Caki2 (cell line): Measurements from ENCODE around the gene UBE2E2. TPM values are rescaled to one million over a fixed set of nuclear protein-coding genes. Genes with fewer than 3 reads are reported as not detected.

Experiments
- DNase-seq: peaks from one replicate; pipeline ENCODE4 v3.0.0-alpha.2; 2015; ENCODE audit warnings: low read depth
- in situ Hi-C: cut with HindIII; loops from 2 replicates; pipeline ENCODE4 v1.10.0; 2016; ENCODE audit warnings: low sequenced_read_pairs, low pct_unique_long_range_greater_than_20kb, mixed read lengths
- total RNA-seq: library from RNA; depleted of rRNA; stranded (reverse); fragments of >200 nt; shearing (Covaris generic); gene quantifications from 2 replicates; pipeline ENCODE4 v1.2.3, GENCODE V29; 2014; ENCODE audit warnings: low replicate concordance

UBE2E2 gene
- total RNA-seq, 1 experiment from 2014 or later, result 37.9 TPM

DNA sequence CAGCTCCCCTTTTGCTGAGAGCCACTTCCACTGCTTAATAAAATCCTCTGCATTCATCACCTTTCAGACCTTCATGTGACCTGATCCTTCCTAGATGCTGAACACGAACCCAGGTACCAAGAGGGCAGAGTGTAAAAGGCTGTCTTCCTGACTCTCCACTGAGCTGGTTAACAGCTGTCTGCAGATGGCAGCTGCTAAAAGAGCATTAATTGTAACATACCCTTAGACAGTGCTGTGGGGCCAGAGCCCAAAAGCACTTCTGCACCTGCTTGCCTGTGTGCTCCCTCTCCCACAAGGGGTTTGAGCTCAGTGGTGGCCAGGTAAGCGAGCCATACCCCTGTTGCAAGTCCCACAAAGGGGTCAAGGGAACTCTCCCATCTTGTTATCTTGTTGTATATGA lies 187.3 kb downstream of the UBE2E2 start:
- in situ Hi-C loops, result no loop called here
- DNase-seq, result no peak

- no peak for DNase-seq
- in situ Hi-C loops, result no loop called here
Observed at GRCh38 chr3:23390989-23391553, 187.9 kb downstream of the UBE2E2 start.

GRCh38 chr3:23395115-23395514 lies 192.0 kb downstream of the UBE2E2 start:
- no peak for DNase-seq
- in situ Hi-C loops, result no loop called here

GRCh38 chr3:23396746-23397145 lies 193.6 kb downstream of the UBE2E2 start:
- DNase-seq, result no peak
- in situ Hi-C loops, result no loop called here

GRCh38 chr3:23399221-23399620 lies 196.1 kb downstream of the UBE2E2 start:
- DNase-seq, result no peak
- in situ Hi-C loops, result no loop called here

DNA sequence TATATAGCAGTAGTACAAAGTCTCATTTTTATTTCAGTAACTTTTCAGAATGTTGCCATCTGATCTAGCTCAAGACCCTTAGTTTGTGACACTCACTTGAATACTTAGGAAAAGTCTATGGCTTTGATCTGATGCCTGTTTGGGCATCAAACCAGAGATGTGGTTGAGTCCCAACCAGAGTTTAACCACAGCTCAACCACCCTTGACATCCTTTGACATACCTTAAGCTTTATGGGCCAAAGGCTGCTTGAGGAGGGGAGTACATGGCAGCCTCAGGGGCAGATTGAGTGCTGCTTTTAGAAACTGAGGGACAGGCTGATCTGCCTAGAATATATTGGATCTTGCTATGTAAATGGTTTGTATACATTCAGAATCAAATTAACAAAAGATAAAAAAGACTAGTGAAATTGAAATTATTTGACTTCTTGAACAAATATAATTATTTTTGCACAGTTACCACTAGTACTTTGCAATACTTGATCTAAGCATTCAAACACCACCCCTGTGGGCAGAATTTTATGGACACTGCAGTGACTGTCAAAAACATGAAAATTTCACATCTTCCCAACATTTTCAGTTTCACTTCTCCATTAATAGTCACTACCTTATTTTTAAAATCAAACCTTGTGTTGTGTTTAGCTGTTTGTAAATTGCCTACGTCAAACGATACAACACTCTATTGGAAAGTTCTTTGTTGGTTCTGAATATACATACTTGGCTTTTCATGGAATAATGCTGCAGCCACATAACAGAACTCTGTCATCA lies 199.8 kb downstream of the UBE2E2 start:
- in situ Hi-C loops, result no loop called here
- no peak for DNase-seq

DNA sequence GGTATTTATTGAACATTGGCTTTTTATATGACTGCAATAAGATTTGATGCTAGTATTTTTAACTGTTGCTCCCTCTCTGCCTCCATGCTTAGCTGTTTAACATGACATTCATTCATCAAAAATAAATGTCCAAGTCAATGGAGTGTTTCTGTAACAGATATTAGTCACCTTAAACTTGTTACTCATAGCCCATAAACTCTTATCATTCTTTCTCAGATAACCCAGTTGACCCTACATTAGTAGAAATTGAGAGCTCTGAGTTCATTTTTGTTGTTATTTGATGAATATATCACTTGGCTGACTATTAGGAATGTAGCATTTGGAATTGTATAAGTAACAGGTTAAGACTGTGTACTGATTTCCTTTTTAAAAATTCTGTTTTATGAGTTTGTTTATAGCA lies 201.1 kb downstream of the UBE2E2 start:
- DNase-seq, result peak; percentile 42
- in situ Hi-C loops, result no loop called here

DNA sequence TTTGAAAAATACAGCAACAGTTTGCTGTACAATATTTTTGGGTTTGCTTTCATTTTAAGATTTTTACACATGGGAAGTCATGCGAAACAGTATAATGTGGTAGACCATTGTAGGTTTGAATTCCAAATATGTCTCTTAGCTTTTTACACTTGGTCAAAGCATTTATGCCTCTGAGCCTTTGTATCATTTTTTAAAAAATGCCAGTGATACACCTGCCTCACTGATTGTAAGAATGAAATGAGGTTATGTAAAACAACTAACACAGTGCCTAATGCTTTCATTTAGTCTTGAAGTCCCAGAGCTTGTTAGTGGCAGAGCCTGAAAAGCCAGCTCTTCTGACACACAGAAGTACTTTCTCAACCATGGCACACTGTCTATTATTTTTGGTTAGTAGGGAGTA lies 202.0 kb downstream of the UBE2E2 start:
- peak; percentile 30 for DNase-seq
- in situ Hi-C loops, result no loop called here

DNA sequence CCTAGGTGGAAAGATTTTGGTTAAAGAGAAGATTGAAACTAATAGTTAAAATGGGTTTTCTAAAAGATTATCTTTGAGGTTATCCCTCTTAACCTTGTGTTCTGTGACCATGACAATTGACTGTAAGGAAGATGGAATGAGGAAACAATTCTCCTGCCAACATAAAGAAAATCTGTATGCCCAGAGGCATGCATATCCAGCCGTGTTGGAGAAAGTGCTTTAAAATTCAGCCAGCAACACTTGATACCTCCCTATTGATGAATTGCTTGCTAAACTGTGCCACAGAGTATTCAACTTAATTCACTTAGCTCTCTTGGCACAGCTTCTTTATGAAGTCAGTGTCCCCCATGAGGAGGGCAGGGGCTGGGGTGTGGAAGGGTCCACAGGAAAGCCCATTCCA lies 203.5 kb downstream of the UBE2E2 start:
- peak; percentile 33 for DNase-seq
- in situ Hi-C loops, result no loop called here

DNA sequence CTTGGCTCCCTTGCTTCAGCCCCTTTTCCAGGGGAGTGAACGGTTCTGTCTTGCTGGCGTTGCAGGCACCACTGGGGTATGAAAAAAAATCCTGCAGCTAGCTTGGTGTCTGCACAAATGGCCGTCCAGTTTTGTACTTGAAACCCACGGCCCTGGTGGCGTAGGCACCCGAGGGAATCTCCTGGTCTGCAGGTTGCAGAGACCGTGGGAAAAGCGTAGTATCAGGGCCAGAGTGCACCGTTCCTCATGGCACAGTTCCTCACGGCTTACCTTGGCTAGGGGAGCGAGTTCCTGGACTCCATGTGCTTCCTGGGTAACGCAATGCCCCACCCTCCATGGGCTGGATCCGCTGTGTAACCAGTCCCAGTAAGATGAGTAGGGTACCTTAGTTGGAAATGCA lies 214.9 kb downstream of the UBE2E2 start:
- DNase-seq, result no peak
- in situ Hi-C loops, result no loop called here

- in situ Hi-C loops, result no loop called here
- no peak for DNase-seq
Observed at GRCh38 chr3:23421811-23422516, 218.8 kb downstream of the UBE2E2 start.

- in situ Hi-C loops, result no loop called here
Observed at GRCh38 chr3:23422517-23422851, 219.4 kb downstream of the UBE2E2 start.

GRCh38 chr3:23425410-23425809 lies 222.3 kb downstream of the UBE2E2 start:
- no peak for DNase-seq
- in situ Hi-C loops, result no loop called here

More at GRCh38 chr3:23422517-23422851, 219.4 kb downstream of the UBE2E2 start:
- no peak for DNase-seq

- no peak for DNase-seq
- in situ Hi-C loops, result no loop called here
Observed at GRCh38 chr3:23430781-23431398, 227.8 kb downstream of the UBE2E2 start.

- in situ Hi-C loops, result no loop called here
- no peak for DNase-seq
Observed at GRCh38 chr3:23431764-23432163, 228.6 kb downstream of the UBE2E2 start.

- no peak for DNase-seq
- in situ Hi-C loops, result no loop called here
Observed at GRCh38 chr3:23435318-23435717, 232.2 kb downstream of the UBE2E2 start.

DNA sequence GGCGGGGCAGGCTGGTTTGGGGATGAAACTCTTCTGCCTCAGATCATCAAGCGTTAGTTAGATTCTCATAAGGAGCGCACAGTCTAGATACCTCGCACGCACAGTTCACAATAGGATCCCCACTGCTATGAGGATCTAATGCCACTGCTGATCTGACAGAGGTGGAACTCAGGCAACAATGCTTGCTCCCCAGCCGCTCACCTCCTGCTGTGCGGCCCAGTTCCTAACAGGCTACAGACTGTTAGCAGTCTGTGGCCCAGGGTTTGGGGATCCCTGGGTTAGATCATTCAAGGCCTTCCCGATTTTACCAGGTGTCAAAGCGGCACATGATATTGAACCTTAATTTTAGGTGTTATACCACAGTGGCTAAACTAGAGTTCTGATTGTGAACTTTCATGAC lies 232.8 kb downstream of the UBE2E2 start:
- in situ Hi-C loops, result no loop called here

DNA sequence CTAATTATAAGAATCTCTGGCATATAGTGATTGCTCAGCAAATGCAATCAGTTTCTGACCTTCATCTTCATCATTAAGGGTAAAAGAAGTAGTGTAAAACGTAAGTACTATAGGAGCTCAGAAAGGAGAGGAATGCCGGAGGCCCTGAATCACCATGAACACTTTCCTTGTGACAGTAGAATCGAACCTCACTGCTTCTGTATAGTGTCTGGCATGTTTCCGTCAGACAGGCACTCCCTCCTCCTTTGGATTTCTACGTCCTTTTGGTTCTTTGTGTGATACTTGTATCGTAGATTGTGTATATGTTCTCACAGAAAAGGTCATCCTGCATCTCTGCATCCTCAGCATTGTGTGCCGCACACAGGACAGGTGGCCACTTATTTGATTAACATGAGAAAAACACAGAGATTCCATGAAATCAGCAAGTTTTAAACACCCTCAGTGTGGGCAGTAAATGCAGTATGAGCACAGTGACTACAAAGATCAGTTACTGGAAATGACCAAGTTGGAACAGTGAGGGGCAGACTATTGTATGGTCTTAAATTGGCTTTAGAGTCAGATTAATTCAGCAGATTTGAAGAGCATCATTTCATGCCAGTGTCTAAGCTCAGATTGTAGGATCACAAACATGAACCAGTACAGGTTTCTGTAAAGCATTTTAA lies 234.5 kb downstream of the UBE2E2 start:
- in situ Hi-C loops, result no loop called here
- DNase-seq, result no peak

More for the DNA sequence above, 232.8 kb downstream of the UBE2E2 start:
- DNase-seq, result no peak

DNA sequence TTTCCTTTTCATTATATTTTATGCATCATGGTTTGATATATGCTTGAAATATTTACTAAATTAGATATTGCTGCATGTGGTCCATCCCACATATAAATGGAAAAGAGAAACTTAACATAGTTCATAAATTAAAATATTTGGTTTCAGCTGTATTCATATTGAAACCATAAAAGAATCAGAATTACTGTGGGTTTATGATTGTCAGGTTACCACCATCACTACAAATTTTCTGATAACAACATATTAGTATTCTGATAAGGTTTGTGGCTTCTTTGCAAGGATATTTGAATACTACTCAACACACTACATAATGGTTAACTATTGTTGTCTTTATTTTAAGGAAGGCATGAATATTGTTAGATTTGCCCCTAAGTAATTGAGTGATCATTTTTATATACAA lies 235.5 kb downstream of the UBE2E2 start:
- in situ Hi-C loops, result no loop called here
- DNase-seq, result no peak
